HG02588 (cell line): ENCODE measurements around the gene HSD3B2.
"Not testable (repeated sequence)": the region's sequence is repeated elsewhere in the genome, so short reads cannot be mapped to it uniquely, and the experiment has no call there.

Source experiments
- ATAC-seq: cut with Tn5 transposase; IDR thresholded peaks from one replicate; pipeline ENCODE4 v1.9.1; 2021; ENCODE audit warnings: mild to moderate bottlenecking, moderate library complexity; ENCODE audit not compliant: unreplicated experiment

The HSD3B2 gene

GRCh38 chr1:119414950-119415349, at the start of gene HSD3B2:
HSD3B2 (plus strand) TSS chr1:119415150; CDS start chr1:119415420, 270 bp downstream.
- ATAC-seq = no peak

- ATAC-seq = no peak
These were observed 48.5 kb upstream of the HSD3B2 start for GRCh38 chr1:119366424-119366823.

- ATAC-seq = no peak
These were observed 47.4 kb upstream of the HSD3B2 start for GRCh38 chr1:119367432-119368124.

- no peak for ATAC-seq
These were observed 46.4 kb upstream of the HSD3B2 start, which contains the start of gene HAO2 for GRCh38 chr1:119368554-119368953. HAO2 (plus strand) TSS chr1:119368785; CDS start chr1:119381086, 12,301 bp downstream.

- no peak for ATAC-seq
These were observed 44.2 kb upstream of the HSD3B2 start for GRCh38 chr1:119370748-119371147.

GRCh38 chr1:119371815-119372214, 43.1 kb upstream of the HSD3B2 start:
- ATAC-seq = no peak

- peak; percentile 66 for ATAC-seq
These were observed 42.4 kb upstream of the HSD3B2 start for GRCh38 chr1:119372503-119373086.

GRCh38 chr1:119373465-119373864, 41.5 kb upstream of the HSD3B2 start:
- no peak for ATAC-seq

- ATAC-seq = no peak
These were observed 40.6 kb upstream of the HSD3B2 start for GRCh38 chr1:119374208-119374874.

- ATAC-seq = no peak
These were observed 39.6 kb upstream of the HSD3B2 start for GRCh38 chr1:119375366-119375765.

- no peak for ATAC-seq
These were observed 38.4 kb upstream of the HSD3B2 start for GRCh38 chr1:119376594-119376993.

- ATAC-seq = not testable (repeated sequence)
These were observed 37.4 kb upstream of the HSD3B2 start for GRCh38 chr1:119377594-119377993.

- no peak for ATAC-seq
These were observed 35.8 kb upstream of the HSD3B2 start for GRCh38 chr1:119379117-119379516.

GRCh38 chr1:119380304-119380703, 34.6 kb upstream of the HSD3B2 start:
- ATAC-seq = no peak

- no peak for ATAC-seq
These were observed 33.8 kb upstream of the HSD3B2 start for GRCh38 chr1:119380983-119381662.

- no peak for ATAC-seq
These were observed 30.4 kb upstream of the HSD3B2 start for GRCh38 chr1:119384591-119384990.

- no peak for ATAC-seq
These were observed 29.3 kb upstream of the HSD3B2 start for GRCh38 chr1:119385650-119386049.

GRCh38 chr1:119387858-119388257, 27.1 kb upstream of the HSD3B2 start:
- no peak for ATAC-seq

GRCh38 chr1:119388450-119388849, 26.5 kb upstream of the HSD3B2 start:
- ATAC-seq = no peak

- no peak for ATAC-seq
These were observed 24.4 kb upstream of the HSD3B2 start for GRCh38 chr1:119390526-119390925.

GRCh38 chr1:119391749-119392148, 23.2 kb upstream of the HSD3B2 start:
- ATAC-seq = no peak
